ENCODE data around the gene LRRK1.

DNA sequence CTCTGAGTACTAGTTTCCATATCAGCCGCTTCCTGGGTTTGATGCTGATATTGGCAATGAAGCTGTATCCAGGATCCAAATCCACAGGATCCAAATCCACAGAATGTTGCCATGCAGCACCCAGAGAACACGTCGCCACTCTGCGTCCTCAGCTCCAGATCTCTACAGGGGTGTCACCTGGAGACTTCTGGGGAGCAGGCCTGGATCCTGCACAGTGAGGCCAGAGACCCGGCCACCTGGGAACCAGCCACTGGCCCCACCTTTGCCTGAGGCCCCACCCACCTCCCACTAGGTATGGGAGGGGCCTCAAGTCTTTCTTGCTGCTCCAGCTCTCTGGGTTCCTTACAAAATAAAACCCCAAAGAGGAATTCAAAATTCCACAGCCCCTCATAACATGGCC lies 123.9 kb downstream of the LRRK1 start:
- TF ChIP-seq, protein P1, sequence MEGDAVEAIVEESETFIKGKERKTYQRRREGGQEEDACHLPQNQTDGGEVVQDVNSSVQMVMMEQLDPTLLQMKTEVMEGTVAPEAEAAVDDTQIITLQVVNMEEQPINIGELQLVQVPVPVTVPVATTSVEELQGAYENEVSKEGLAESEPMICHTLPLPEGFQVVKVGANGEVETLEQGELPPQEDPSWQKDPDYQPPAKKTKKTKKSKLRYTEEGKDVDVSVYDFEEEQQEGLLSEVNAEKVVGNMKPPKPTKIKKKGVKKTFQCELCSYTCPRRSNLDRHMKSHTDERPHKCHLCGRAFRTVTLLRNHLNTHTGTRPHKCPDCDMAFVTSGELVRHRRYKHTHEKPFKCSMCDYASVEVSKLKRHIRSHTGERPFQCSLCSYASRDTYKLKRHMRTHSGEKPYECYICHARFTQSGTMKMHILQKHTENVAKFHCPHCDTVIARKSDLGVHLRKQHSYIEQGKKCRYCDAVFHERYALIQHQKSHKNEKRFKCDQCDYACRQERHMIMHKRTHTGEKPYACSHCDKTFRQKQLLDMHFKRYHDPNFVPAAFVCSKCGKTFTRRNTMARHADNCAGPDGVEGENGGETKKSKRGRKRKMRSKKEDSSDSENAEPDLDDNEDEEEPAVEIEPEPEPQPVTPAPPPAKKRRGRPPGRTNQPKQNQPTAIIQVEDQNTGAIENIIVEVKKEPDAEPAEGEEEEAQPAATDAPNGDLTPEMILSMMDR (IDR thresholded peaks at IDR 0.05; ENCODE audit: low read depth, low read length): no peak
- no peak for TF ChIP-seq EZH2phosphoT487 (IDR thresholded peaks at IDR 0.05; ENCODE audit: low read depth)

Measured in OCI-LY3 (cell line).